ENCODE measurements around the gene CD81.

The CD81 gene

DNA sequence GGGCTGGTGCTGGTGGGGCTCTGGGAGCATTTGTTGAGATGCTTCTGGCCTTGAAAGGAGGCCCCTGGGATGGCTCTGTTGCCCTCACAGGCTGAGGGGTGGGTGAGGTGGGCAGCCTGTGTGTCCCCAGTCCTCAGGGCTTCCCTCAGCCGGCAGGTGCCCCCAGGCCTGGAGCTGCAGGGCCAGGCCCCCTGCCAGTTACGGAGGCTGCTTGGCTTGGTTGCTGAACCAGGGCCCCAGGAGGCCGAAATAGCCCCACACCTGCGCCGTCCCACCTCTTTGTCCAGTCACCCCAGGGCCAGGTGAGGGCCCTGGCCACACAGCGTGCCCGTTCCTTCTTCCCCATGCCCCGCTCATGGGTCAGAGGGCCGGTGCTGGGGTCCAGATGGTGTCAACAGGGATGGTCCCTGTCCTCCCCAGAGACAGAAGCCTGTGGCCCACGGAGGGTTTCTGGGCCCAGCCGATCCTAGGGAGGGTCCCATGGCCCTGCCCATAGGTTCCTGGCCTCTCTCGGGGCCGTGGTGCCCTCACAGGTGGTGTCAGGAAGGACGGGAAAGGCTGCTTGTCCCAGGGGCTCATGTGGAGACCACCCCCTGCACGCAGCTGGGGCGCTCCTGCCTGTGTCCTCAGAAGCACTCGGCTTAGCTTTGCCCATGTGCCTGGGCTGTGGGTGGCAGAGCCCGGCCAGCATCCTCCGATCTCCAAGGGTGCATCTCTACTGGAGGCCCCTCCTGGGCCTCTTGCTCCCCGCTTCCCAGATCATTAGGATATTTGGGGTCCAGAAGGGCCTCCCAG, 14.3 kb downstream of the CD81 start:
- DNase-seq (ENCODE audit: low read depth) = no peak
- H3K4me3 ChIP-seq (ENCODE audit: low read depth, low read length) = no peak overlapping the region
- TF ChIP-seq, protein P1, sequence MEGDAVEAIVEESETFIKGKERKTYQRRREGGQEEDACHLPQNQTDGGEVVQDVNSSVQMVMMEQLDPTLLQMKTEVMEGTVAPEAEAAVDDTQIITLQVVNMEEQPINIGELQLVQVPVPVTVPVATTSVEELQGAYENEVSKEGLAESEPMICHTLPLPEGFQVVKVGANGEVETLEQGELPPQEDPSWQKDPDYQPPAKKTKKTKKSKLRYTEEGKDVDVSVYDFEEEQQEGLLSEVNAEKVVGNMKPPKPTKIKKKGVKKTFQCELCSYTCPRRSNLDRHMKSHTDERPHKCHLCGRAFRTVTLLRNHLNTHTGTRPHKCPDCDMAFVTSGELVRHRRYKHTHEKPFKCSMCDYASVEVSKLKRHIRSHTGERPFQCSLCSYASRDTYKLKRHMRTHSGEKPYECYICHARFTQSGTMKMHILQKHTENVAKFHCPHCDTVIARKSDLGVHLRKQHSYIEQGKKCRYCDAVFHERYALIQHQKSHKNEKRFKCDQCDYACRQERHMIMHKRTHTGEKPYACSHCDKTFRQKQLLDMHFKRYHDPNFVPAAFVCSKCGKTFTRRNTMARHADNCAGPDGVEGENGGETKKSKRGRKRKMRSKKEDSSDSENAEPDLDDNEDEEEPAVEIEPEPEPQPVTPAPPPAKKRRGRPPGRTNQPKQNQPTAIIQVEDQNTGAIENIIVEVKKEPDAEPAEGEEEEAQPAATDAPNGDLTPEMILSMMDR (IDR thresholded peaks at IDR 0.05; ENCODE audit: control insufficient read depth, extremely low read depth, insufficient read depth) = no peak

DNA sequence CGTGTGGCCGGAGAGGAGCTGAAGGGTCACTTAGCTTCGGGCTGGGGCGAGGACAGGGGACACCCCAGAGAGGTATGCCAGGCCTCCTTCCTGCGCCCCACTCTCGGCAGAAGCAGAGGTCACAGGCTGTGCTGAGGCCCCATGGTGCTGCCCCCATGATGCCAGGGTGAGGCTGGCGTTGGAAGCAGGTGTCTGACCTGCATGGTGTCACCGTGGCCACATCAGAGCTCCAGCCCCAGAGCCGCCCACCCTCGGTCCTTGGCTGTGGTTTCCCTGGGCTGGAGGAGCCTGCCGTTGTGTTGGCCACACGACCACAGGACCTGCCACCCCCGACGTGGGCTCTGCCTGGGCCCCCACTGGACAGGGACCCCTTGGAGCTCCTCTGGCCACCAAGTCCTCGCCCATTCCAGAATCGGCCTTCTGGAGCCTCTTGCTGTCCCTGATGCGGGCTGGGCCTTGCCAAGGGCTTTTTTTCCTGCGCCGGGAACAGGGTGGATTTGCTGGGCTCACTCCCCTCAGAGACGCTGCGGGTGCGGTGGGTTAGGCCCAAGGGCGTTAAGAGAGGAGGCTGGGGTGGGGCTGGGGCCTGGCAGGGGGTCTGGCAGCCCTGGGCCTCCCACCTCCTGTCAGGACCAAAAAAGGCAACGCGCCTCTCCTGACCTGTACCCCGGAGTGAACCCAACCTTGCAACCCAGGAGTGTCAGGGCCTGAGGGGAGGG, 15.3 kb downstream of the CD81 start:
- TF ChIP-seq, protein P1 (IDR thresholded peaks at IDR 0.05; ENCODE audit: control insufficient read depth, extremely low read depth, insufficient read depth) = no peak
- no peak overlapping the region for H3K4me3 ChIP-seq (ENCODE audit: low read depth, low read length)
- DNase-seq (ENCODE audit: low read depth) = no peak

DNA sequence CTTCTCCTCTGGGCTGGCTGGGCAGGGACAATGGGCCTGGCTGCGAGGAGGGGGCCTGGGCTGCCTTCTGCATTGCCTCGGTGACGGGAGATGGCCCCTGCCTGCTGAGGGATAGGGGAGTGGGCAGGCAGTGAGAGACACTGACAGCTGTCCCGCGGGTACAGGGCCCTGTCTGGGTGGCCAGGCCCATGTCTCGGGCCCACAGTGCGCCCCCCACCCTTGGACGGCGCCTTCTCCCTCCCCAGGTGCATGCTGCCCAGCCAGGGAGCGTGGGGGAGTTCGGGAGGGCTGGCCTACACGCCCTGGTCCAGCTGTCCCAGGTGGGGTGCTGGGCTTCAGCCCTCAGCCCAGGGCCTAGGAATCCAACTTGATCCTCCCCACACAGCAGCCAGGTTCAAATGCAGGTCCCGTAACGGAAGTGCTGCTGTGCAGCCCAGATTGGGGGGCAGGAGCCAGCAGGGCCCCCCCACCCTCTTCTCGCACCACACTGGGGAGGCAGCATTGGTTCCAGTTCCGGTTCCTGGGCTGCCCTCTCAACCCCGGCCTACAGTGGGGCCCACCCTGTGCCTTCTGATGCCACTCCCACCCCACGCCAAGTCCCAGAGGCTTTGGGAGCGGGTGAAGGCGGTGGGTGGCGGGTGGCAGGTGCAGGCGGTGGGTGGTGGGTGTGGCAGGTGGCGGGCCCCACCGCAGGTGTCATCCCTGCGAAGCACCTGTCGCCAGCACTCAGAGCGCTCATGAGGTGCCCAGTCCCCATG, 16.2 kb downstream of the CD81 start:
- no peak for DNase-seq (ENCODE audit: low read depth)
- no peak overlapping the region for H3K4me3 ChIP-seq (ENCODE audit: low read depth, low read length)
- TF ChIP-seq, protein P1 (IDR thresholded peaks at IDR 0.05; ENCODE audit: control insufficient read depth, extremely low read depth, insufficient read depth) = no peak

DNA sequence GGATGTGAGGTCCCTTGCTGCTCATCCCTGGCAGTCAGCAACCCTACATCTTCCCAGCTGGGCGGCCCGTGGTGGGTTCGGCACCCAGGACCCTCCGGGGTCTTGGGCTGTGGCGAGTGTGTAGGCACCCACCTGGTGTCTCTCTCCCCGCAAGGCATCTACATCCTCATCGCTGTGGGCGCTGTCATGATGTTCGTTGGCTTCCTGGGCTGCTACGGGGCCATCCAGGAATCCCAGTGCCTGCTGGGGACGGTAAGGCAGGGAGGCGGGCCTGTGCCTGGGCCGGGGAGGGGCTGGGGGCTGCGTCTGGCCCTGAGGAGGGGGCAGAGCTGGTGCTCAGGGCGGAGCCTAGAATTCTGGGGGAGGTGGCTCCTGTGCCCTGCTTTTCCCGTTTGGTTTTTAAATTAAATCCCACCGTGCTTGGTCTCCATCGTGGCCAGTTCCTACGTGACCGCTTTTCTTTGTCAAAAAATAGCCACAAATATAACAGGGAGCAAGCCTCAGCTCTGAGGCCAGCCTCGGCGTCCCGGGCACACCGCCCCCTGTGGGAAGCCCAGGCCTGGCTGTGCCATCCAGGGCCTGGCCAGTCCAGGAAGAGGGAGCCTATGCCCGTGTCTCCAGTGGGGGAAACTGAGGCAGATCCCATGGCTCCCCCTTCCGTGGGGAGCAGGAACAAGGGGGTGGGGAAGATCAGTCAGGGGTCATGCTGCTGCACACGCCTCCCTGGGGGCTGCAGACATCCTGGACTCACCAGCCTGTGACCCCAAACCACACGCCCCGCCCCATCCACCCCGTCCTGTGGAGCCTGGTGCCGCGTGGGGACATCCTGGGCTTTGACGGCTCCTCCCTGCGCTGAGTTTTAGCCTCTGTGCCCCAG, 17.1 kb downstream of the CD81 start:
- DNase-seq (ENCODE audit: low read depth) = no peak
- no peak overlapping the region for H3K4me3 ChIP-seq (ENCODE audit: low read depth, low read length)
- TF ChIP-seq, protein P1 (IDR thresholded peaks at IDR 0.05; ENCODE audit: control insufficient read depth, extremely low read depth, insufficient read depth) = no peak

DNA sequence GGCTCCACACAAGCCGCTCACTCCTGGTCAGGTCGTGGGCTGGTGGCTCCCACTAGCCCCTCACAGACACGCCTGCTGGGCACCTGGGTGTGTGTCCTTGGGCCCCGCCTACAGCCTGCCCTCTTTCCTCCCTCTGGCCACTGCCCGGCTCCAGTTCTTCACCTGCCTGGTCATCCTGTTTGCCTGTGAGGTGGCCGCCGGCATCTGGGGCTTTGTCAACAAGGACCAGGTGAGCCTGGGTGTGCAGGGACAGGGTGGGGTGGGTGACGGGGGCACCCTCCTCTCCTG, 17.7 kb downstream of the CD81 start:
- TF ChIP-seq, protein P1 (IDR thresholded peaks at IDR 0.05; ENCODE audit: control insufficient read depth, extremely low read depth, insufficient read depth) = no peak
- H3K4me3 ChIP-seq (ENCODE audit: low read depth, low read length) = no peak overlapping the region
- DNase-seq (ENCODE audit: low read depth) = no peak

DNA sequence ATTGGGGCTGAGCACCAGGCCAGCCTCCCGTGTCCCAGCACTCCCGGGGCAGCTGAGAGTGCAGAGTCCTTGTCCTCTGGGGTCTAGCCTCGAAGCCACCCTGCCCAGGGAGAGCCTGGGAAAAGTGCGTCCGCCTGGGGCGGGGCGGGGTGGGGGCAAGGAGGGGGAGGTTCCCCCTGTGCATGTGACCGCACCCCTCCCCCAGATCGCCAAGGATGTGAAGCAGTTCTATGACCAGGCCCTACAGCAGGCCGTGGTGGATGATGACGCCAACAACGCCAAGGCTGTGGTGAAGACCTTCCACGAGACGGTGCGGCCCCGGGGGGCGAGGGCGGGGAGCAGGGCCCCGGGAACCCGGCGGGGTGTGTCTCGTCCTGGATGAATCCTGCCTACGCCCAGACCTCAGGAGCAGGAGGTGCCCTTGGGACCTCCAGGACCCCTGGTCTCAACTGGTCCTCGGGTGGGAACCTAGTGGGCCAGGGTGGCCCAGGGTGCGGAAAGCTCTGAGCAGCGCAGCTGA, 18.2 kb downstream of the CD81 start:
- no peak for DNase-seq (ENCODE audit: low read depth)
- no peak overlapping the region for H3K4me3 ChIP-seq (ENCODE audit: low read depth, low read length)
- TF ChIP-seq, protein P1 (IDR thresholded peaks at IDR 0.05; ENCODE audit: control insufficient read depth, extremely low read depth, insufficient read depth) = no peak

Data from LNCaP clone FGC (cell line).